ENCODE results near the gene NACA.

NACA gene

DNA sequence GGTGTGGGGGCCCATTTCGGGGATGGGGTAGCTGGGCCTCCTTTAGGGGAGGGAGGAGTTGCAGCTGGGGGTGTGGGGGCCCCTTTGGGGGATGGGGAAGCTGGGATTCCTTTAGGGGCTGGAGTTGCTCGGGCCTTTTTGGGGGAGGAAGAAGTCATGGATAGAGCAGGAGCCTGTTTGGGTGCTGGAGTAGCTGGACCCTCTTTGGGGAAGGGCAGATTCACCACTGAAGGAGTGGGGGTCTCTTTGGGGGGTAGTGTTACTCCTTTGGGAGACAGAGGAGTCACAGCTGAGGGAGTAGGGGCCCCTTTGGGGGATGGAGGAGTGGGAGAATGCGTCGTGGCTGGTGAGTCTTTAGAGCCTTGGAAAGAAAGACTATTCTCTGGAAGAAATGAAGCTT lies 6.5 kb downstream of the NACA start:
- H3K27me3 ChIP-seq (ENCODE audit: insufficient read depth, low read length), result no peaks in the 10 kb centered on the region
- H2BK120ac ChIP-seq (ENCODE audit: insufficient read depth, low read length, poor library complexity), result no peak overlapping the region
- H3K4me2 ChIP-seq (ENCODE audit: low read length), result no peak overlapping the region
- H4K91ac ChIP-seq (ENCODE audit: low read depth, low read length), result no peak overlapping the region
- no peak overlapping the region for H2AFZ ChIP-seq (ENCODE audit: insufficient read depth, low read length, poor library complexity)
- DNase-seq, result no peak
- peaks cover 16% of the 10 kb centered on the region for H3K79me2 ChIP-seq (ENCODE audit: control insufficient read depth, insufficient read depth, low read length, poor library complexity)
- H4K8ac ChIP-seq (ENCODE audit: low read depth, low read length), result no peak overlapping the region
- H3K27ac ChIP-seq (ENCODE audit: low read depth, low read length), result no peak overlapping the region
- no peak overlapping the region for H2BK12ac ChIP-seq (ENCODE audit: low read length)
- peak overlapping the region; percentile 85 for H3K4ac ChIP-seq (ENCODE audit: low read depth, low read length)
- no CpG with 5 or more reads among the region's 4 CpGs for WGBS (ENCODE audit: extremely low coverage, insufficient coverage, insufficient read length)
- no peak overlapping the region for H3K9ac ChIP-seq (ENCODE audit: low read length)
- H2BK5ac ChIP-seq (ENCODE audit: low read depth, low read length, poor library complexity), result no peak overlapping the region
- H3K23ac ChIP-seq (ENCODE audit: low read length), result no peak overlapping the region
- H4K12ac ChIP-seq (ENCODE audit: low read depth, low read length), result no peak overlapping the region
- H3K79me1 ChIP-seq (ENCODE audit: low read length), result peaks cover 7% of the 10 kb centered on the region
- H3K4me3 ChIP-seq (ENCODE audit: low read depth, low read length), result no peak overlapping the region
- H3K14ac ChIP-seq (ENCODE audit: low read length), result no peak overlapping the region
- H3K4me1 ChIP-seq (ENCODE audit: control insufficient read depth in 1 of 2, insufficient read depth in 2 of 2, low read length in 2 of 2), result peaks cover 14 to 22% of the 10 kb centered on the region in 2 experiments
- no peak overlapping the region for H2AK5ac ChIP-seq (ENCODE audit: low read length)
- H3K18ac ChIP-seq (ENCODE audit: low read length), result no peak overlapping the region
- H3K9me3 ChIP-seq (ENCODE audit: insufficient read depth, low read depth, low read length), result no peaks in the 10 kb centered on the region
- H3K36me3 ChIP-seq (ENCODE audit: control insufficient read depth in 1 of 2, insufficient read depth in 2 of 2, low read length in 2 of 2), result peaks cover 41 to 61% of the 10 kb centered on the region in 2 experiments

DNA sequence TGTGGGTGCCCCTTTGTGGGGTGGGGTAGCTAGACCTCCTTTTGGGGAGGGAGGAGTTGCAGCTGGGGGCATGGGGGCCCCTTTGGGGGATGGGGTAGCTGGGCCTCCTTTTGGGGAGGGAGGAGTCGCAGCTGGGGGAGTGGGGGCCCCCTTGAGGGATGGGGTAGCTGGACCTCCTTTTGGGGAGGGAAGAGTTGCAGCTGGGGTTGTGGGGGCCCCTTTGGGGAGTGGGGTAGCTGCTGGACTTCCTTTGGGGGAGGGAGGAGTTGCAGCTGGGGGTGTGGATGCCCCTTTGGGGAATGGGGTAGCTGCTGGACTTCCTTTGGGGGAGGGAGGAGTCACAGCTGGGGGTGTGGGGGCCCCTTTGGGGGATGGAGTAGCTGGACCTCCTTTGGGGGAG lies 7.0 kb downstream of the NACA start:
- Histone ChIP-seq H3K18ac (ENCODE audit: low read length) (no peak overlapping the region), H3K79me2 (ENCODE audit: control insufficient read depth, insufficient read depth, low read length, poor library complexity) (peaks cover 16% of the 10 kb centered on the region), H3K4me2 (ENCODE audit: low read length) (no peak overlapping the region), H3K14ac (ENCODE audit: low read length) (no peak overlapping the region), H3K9ac (ENCODE audit: low read length) (no peak overlapping the region), H3K4ac (ENCODE audit: low read depth, low read length) (no peak overlapping the region), H3K36me3 (ENCODE audit: control insufficient read depth in 1 of 2, insufficient read depth in 2 of 2, low read length in 2 of 2) (peaks cover 41 to 66% of the 10 kb centered on the region in 2 experiments), H3K4me1 (ENCODE audit: control insufficient read depth in 1 of 2, insufficient read depth in 2 of 2, low read length in 2 of 2) (peaks cover 14 to 22% of the 10 kb centered on the region in 2 experiments), H3K27me3 (ENCODE audit: insufficient read depth, low read length) (no peaks in the 10 kb centered on the region), H4K8ac (ENCODE audit: low read depth, low read length) (no peak overlapping the region), H2BK12ac (ENCODE audit: low read length) (no peak overlapping the region), H4K91ac (ENCODE audit: low read depth, low read length) (no peak overlapping the region), H3K79me1 (ENCODE audit: low read length) (peaks cover 7% of the 10 kb centered on the region), H2BK120ac (ENCODE audit: insufficient read depth, low read length, poor library complexity) (no peak overlapping the region), H3K23ac (ENCODE audit: low read length) (no peak overlapping the region), H2AK5ac (ENCODE audit: low read length) (no peak overlapping the region), H3K27ac (ENCODE audit: low read depth, low read length) (no peak overlapping the region), H3K9me3 (ENCODE audit: insufficient read depth, low read depth, low read length) (no peaks in the 10 kb centered on the region), H3K4me3 (ENCODE audit: low read depth, low read length) (no peak overlapping the region), H2AFZ (ENCODE audit: insufficient read depth, low read length, poor library complexity) (no peak overlapping the region), H4K12ac (ENCODE audit: low read depth, low read length) (no peak overlapping the region), H2BK5ac (ENCODE audit: low read depth, low read length, poor library complexity) (no peak overlapping the region)
- WGBS (ENCODE audit: extremely low coverage, insufficient coverage, insufficient read length), result no CpG with 5 or more reads among the region's 1 CpG
- no peak for DNase-seq

DNA sequence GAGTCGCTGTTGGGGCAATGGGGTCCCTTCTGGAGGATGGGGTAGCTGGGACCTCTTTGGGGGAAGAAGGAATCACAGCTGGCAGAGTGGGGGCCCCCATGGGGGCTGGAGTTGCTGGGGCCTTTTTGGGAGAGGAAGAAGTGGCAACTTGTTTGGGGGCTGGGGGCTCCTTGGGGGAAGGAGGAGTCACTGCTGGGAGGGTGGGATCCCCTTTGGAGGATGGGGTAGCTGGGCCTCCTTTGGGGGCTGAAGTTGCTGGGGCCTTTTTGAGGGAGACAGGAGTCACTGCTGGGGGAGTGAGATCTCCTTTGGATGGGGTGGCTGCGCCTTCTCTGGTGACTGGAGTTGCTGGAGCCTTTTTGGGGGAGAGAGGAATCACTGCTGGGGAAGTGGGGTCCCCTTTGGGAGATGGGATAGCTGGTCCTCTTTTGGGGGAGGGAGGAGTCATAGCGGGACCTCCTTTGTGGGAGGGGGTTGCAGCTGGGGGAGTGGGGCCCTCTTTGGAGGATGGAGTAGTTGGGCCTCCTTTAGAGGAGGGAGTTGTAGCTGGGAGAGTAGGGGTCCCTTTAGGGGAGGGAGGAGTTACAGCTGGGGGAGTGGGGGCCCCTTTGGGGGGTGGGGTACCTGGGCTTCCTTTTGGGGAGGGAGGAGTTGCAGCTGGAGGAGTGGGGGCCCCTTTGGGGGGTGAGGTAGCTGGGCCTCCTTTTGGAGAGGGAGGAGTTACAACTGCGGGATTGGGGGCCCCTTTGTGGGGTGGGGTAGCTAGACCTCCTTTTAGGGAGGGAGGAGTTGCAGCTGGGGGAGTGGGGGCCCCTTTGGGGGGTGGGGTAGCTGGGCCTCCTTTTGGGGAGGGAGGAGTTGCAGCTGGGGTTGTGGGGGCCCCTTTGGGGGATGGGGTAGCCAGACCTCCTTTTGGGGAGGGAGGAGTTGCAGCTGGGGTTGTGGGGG lies 7.9 kb downstream of the NACA start:
- Histone ChIP-seq H3K36me3 (ENCODE audit: control insufficient read depth in 1 of 2, insufficient read depth in 2 of 2, low read length in 2 of 2) (peaks cover 41 to 71% of the 10 kb centered on the region in 2 experiments), H3K9me3 (ENCODE audit: insufficient read depth, low read depth, low read length) (no peaks in the 10 kb centered on the region)
- no CpG with 5 or more reads among the region's 4 CpGs for WGBS (ENCODE audit: extremely low coverage, insufficient coverage, insufficient read length)

DNA sequence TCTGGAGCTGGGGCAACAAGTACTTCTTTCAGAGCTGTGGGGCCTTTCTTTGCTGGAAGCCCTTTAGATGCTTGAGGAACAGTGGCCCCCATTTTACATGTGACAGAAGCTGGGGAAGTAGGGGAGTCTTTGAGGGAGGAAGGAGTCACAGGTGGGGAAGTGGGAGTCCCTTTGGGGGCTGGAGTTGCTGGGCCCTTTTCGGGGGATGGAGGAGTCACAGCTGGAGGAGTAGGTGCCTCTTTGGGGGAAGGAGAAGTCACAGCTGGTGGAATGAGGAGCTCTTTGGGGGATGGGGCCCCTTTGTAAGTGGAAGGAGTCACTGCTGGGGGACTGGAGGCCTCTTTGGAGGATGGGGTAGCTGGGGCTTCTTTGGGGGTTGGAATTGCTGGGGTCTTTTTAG lies 8.6 kb downstream of the NACA start:
- H3K9me3 ChIP-seq (ENCODE audit: insufficient read depth, low read depth, low read length), result no peaks in the 10 kb centered on the region
- H3K14ac ChIP-seq (ENCODE audit: low read length), result no peak overlapping the region
- peak overlapping the region; percentile 57 for H3K4ac ChIP-seq (ENCODE audit: low read depth, low read length)
- no CpG with 5 or more reads among the region's 1 CpG for WGBS (ENCODE audit: extremely low coverage, insufficient coverage, insufficient read length)
- H2BK120ac ChIP-seq (ENCODE audit: insufficient read depth, low read length, poor library complexity), result no peak overlapping the region
- H3K4me1 ChIP-seq (ENCODE audit: control insufficient read depth in 1 of 2, insufficient read depth in 2 of 2, low read length in 2 of 2), result peaks cover 8 to 13% of the 10 kb centered on the region in 2 experiments
- H3K4me3 ChIP-seq (ENCODE audit: low read depth, low read length), result no peak overlapping the region
- H2AFZ ChIP-seq (ENCODE audit: insufficient read depth, low read length, poor library complexity), result no peak overlapping the region
- H4K12ac ChIP-seq (ENCODE audit: low read depth, low read length), result no peak overlapping the region
- peaks cover 5% of the 10 kb centered on the region for H3K79me1 ChIP-seq (ENCODE audit: low read length)
- H3K4me2 ChIP-seq (ENCODE audit: low read length), result no peak overlapping the region
- no peak for DNase-seq
- H2BK12ac ChIP-seq (ENCODE audit: low read length), result no peak overlapping the region
- peaks cover 46 to 76% of the 10 kb centered on the region in 2 experiments for H3K36me3 ChIP-seq (ENCODE audit: control insufficient read depth in 1 of 2, insufficient read depth in 2 of 2, low read length in 2 of 2)
- no peak overlapping the region for H2BK5ac ChIP-seq (ENCODE audit: low read depth, low read length, poor library complexity)
- no peak overlapping the region for H3K27ac ChIP-seq (ENCODE audit: low read depth, low read length)
- H4K91ac ChIP-seq (ENCODE audit: low read depth, low read length), result no peak overlapping the region
- H3K79me2 ChIP-seq (ENCODE audit: control insufficient read depth, insufficient read depth, low read length, poor library complexity), result peaks cover 12% of the 10 kb centered on the region
- H4K8ac ChIP-seq (ENCODE audit: low read depth, low read length), result no peak overlapping the region
- H2AK5ac ChIP-seq (ENCODE audit: low read length), result no peak overlapping the region
- no peaks in the 10 kb centered on the region for H3K27me3 ChIP-seq (ENCODE audit: insufficient read depth, low read length)
- H3K23ac ChIP-seq (ENCODE audit: low read length), result no peak overlapping the region
- no peak overlapping the region for H3K9ac ChIP-seq (ENCODE audit: low read length)
- no peak overlapping the region for H3K18ac ChIP-seq (ENCODE audit: low read length)

More for the DNA sequence above, 7.9 kb downstream of the NACA start:
- no peak overlapping the region for H3K18ac ChIP-seq (ENCODE audit: low read length)
- peaks cover 7% of the 10 kb centered on the region for H3K79me1 ChIP-seq (ENCODE audit: low read length)
- no peak overlapping the region for H3K4me3 ChIP-seq (ENCODE audit: low read depth, low read length)
- no peak overlapping the region for H3K23ac ChIP-seq (ENCODE audit: low read length)
- H2BK12ac ChIP-seq (ENCODE audit: low read length), result no peak overlapping the region
- H3K4me1 ChIP-seq (ENCODE audit: control insufficient read depth in 1 of 2, insufficient read depth in 2 of 2, low read length in 2 of 2), result peaks cover 9 to 16% of the 10 kb centered on the region in 2 experiments
- H3K79me2 ChIP-seq (ENCODE audit: control insufficient read depth, insufficient read depth, low read length, poor library complexity), result peaks cover 12% of the 10 kb centered on the region
- H3K14ac ChIP-seq (ENCODE audit: low read length), result no peak overlapping the region
- no peak overlapping the region for H3K9ac ChIP-seq (ENCODE audit: low read length)
- no peak overlapping the region for H4K91ac ChIP-seq (ENCODE audit: low read depth, low read length)
- no peak overlapping the region for H2AFZ ChIP-seq (ENCODE audit: insufficient read depth, low read length, poor library complexity)
- H2AK5ac ChIP-seq (ENCODE audit: low read length), result no peak overlapping the region
- no peak overlapping the region for H2BK120ac ChIP-seq (ENCODE audit: insufficient read depth, low read length, poor library complexity)
- no peak for DNase-seq
- H3K27ac ChIP-seq (ENCODE audit: low read depth, low read length), result no peak overlapping the region
- no peak overlapping the region for H4K12ac ChIP-seq (ENCODE audit: low read depth, low read length)
- H3K4me2 ChIP-seq (ENCODE audit: low read length), result no peak overlapping the region
- peak overlapping the region; percentile 57 for H3K4ac ChIP-seq (ENCODE audit: low read depth, low read length)
- no peak overlapping the region for H4K8ac ChIP-seq (ENCODE audit: low read depth, low read length)
- H3K27me3 ChIP-seq (ENCODE audit: insufficient read depth, low read length), result no peaks in the 10 kb centered on the region
- no peak overlapping the region for H2BK5ac ChIP-seq (ENCODE audit: low read depth, low read length, poor library complexity)
